Stimulated activated CD4-positive, alpha-beta T cell treated with anti-CD3 and anti-CD28 coated beads, Interleukin-2, amount 100 ng/mL, for 24 hours (primary cell): ENCODE data around the gene DENND1B.

Source experiments
- DNase-seq, 2 donors: peaks; one replicate each; pipeline ENCODE4 v3.0.0-alpha.2; 2020

The DENND1B gene

GRCh38 chr1:197683280-197683679 is 92.0 kb downstream of the DENND1B start:
- no peak for DNase-seq

GRCh38 chr1:197680311-197680710 is 95.0 kb downstream of the DENND1B start:
- no peak for DNase-seq

DNA sequence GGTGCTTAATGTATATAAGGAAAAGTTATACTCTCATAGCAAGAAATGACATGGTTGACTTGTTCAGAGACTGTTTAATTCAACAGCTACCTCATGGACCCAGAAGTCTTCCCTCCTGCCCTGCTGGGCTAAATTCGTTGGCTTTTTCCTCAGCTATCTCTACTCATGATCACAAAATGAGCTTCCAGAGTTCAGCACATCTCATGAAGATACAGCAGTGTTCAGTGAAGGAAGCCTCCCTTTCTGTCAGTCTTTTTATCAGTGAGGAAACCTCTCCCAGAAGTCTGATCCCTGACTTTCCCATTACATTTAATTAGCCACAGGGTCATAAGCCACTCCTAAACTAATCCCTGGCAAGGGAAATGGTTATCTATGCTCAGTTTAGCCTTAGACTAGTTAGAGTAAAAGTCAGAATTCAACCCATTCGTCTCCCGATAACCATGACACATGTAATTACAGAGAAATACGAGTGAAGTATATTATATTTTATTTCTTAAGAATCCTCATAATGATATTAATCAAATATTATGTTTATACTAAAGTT is 97.5 kb downstream of the DENND1B start:
- DNase-seq = no peak

GRCh38 chr1:197677313-197677712 is 98.0 kb downstream of the DENND1B start:
- DNase-seq = no peak

- DNase-seq = no peak
Measured at GRCh38 chr1:197675583-197676208, 99.6 kb downstream of the DENND1B start.

GRCh38 chr1:197674286-197674685 is 101.0 kb downstream of the DENND1B start:
- no peak for DNase-seq

- no peak for DNase-seq
Measured at GRCh38 chr1:197673292-197673691, 102.0 kb downstream of the DENND1B start.

GRCh38 chr1:197672347-197672746 is 102.9 kb downstream of the DENND1B start:
- no peak for DNase-seq

DNA sequence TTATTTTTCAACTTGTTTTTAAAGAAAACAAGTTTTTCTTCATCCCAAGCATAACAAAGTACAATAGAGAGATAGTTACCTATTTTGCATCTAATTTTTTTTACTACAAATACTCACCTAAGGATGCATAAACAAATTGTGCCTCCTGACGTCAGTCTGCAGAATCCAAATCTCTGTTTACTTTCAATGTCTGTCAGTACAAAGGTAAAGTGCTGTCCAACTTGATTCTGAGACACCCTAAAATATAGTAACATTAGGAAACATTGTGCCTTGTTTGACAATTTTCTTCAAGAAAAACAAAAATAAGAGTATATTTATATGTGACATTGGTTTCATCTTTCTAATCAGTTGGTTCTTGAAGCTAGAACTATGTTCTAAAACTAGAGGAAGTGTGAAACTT is 103.4 kb downstream of the DENND1B start:
- no peak for DNase-seq

GRCh38 chr1:197671140-197671539 is 104.1 kb downstream of the DENND1B start:
- DNase-seq = no peak

- no peak for DNase-seq
Measured at GRCh38 chr1:197666769-197667285, 108.5 kb downstream of the DENND1B start.

DNA sequence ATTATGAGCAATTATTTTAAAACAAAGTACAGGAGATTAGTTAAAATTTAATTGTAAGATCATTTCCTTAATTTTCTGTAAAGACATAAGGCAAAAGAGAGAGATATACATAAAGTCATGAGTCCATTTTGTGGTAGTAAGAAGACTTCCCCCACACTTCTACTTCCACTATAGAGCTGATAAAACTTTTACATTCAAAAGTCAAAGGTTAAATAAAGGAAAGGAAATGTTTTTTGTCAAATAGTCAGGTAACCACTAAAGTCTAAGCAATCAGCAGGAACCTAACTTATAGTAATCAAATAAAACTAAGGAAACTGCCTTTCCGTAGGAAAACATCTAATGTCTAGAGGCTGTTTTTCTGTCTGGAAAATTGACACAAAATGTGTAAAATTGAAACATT is 110.9 kb downstream of the DENND1B start:
- DNase-seq = no peak

- no peak for DNase-seq
Measured at GRCh38 chr1:197663162-197663953, 111.9 kb downstream of the DENND1B start.

DNA sequence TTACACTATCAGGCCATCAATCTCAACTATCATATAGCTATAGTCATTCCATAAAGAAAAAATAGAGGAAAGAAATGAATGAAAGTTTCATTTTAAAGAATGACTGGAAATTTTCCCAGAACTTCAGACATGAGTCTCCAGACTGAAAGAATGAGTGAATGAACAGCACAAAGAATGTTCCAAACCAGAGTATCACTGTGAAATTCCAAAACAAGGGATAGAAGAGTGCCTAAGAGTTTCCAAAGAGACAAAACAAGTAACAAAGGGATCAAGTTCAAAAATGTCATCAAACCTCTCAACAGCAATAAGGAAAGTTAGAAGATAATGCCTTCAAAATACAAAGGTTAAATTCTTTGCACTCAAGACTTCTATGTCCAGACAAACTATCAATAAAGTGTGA is 114.9 kb downstream of the DENND1B start:
- no peak for DNase-seq

GRCh38 chr1:197659171-197659570 is 116.1 kb downstream of the DENND1B start:
- no peak for DNase-seq

DNA sequence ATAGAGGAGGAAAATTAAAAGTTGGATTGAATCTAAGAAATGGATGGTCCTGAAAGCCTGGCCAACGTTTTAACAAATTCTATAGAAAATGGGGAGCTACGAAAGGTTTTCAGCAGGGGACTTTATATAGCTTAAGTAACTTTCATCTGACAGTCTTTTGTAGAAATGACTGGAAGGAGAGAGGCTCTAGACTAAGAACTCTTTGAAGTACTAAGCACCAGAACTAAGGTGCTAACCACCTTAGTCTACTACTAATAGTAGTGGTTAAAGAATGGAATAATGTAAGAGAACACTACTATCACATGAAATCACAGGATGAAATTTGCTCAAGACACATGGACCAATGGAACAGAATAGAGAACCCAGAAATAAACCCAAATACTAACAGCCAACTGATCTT is 126.1 kb downstream of the DENND1B start:
- DNase-seq = no peak

- DNase-seq = no peak
Measured at GRCh38 chr1:197638316-197638715, 137.0 kb downstream of the DENND1B start.

DNA sequence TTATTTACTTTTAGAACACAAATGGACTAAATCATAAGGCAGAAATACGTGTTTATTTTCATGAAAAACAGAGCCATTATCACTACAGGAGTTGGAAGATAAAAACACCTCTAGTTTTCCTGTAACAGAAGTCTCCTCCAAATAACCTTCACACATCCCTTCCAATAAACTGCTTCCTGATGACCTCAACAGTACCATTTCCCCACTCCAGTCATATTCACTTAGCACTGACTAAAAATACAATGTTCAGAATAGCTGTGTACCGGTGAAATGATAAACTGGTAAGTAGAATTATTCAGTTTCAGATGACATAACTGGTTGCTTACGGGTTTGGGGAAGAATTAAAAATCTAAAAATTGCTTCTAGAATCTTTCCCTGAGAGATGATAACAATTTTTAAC is 137.9 kb downstream of the DENND1B start:
- no peak for DNase-seq

GRCh38 chr1:197633447-197634078 is 141.7 kb downstream of the DENND1B start:
- DNase-seq = no peak

DNA sequence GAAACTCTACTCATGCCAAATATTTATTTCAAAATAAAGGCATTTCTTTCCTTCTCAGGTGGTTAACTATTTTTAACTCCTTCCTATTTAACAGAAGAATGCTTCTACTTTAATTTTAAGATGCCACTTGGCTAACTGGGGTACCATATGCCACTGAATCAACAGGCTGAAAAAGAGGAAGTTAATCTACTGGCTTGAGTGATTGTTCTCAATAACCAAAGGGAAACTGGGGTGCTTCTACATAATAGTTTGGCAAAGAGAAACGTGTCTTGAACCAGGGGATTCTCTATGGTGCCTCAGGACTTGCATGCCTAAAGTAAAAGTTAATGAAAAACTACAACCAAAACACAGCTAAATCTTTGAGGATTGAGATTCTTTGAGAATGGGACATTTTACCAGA is 142.6 kb downstream of the DENND1B start:
- DNase-seq = no peak

DNA sequence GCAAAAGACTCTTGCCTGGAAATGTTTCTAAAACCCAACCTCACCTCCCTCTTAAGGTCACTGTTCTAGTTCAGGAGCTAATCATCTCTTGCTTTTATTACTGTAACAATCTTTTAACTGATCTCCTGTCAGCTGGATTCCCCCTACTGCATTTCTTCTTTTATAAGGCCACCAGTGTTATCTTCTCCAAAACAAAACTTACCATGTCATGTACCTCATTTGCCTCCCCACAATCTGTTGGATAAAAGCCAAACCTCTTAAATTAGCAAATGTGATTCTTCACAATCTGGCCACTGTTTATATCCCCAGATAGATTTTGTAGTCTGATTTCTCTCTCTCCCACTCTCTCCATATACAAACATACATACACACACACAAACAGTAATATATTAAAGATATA is 143.3 kb downstream of the DENND1B start:
- no peak for DNase-seq

GRCh38 chr1:197622371-197622770 is 152.9 kb downstream of the DENND1B start:
- no peak for DNase-seq

GRCh38 chr1:197621761-197622160 is 153.5 kb downstream of the DENND1B start:
- DNase-seq = no peak

DNA sequence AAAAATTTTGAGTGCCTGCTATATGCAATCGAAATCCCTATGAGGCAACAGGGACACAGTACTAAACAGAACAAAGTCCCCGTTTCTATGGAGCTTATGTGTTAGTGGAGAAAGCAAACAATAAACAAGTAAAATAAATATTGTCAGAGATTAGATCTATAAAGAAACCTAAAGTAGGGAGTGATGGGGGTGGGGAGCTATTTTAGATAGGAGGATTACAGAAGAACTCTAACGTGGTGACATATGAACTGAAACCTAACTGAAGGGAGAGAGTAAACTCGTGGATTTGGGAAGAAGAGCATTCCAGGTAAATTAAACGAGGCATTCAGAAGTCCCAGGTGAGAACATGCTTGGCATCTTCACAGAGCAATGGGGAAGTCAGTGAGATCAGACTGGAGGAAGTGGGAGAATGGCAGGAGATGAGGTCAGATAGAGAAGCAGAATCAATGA is 154.5 kb downstream of the DENND1B start:
- no peak for DNase-seq
